Cerebellar nuclear complex (tissue), 1 donor: ENCODE data around the gene REXO4.

ENCODE experiments used
- DNase-seq, 2 experiments: peaks; one replicate each; lab custom pipeline; 2025; lab: John Stamatoyannopoulos, UW

Gene REXO4

DNA sequence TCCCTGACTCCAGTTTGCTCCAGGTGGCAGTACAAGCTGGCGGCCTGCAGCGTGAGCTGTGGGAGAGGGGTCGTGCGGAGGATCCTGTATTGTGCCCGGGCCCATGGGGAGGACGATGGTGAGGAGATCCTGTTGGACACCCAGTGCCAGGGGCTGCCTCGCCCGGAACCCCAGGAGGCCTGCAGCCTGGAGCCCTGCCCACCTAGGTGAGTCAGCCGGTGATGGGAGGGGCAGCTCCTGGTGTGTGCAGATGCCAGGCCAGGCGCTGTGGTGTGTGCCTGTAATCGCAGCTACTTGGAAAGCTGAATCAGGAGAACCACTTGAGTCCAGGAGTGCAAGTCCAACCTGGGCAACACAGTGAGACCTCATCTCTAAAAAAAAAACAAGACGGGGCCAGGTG lies 31.9 kb upstream of the REXO4 start:
- no peak for DNase-seq

DNA sequence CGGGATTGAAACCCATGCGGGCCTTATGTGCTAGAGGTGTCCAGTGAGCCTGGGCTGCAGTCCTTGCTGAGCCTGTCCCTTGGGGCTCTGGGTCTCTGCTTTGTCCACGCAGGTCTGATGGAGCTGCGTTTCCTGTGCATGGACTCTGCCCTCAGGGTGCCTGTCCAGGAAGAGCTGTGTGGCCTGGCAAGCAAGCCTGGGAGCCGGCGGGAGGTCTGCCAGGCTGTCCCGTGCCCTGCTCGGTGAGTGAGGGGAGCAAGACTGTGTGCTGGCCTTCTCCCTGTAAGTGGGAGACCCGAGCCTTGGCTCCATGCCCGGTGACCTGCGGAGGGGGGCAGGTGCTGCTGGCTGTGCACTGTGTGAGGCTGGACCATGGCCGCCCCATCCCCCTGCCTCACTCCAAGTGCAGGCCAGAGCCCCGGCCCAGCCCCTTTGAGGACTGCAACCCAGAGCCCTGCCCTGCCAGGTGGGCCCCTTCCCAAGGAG lies 30.7 kb upstream of the REXO4 start:
- no peak for DNase-seq

DNA sequence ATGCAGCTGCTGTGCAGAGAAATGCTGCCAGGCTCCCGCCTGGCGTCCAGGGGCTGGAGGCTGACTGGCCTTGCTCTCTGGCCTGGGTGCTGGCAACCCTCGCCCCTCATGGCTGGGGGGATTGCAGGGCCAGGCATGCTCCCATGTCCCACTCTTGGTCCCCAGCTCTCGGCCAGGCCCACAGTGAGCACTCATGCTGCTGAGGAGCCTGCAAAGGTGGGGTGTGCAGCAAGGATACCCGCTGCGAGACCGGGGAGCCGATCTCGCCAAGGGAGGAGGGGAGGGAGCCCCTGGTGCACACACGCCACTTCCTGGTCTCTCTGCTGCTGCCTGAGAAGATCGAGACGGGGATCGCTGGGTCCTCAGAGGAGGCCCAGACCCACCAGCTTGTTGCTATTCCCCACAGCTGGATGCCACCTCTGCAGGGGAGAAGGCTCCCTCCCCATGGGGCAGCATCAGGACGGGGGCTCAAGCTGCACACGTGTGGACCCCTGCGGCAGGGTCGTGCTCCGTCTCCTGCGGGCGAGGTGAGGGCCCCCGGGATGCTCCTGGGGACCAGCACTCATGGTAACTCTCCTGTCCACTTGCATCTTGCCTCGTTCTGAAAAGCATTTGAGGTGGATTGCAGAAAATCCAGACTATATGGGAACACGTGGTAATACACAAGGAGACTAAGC lies 27.6 kb upstream of the REXO4 start:
- DNase-seq, result no peak

DNA sequence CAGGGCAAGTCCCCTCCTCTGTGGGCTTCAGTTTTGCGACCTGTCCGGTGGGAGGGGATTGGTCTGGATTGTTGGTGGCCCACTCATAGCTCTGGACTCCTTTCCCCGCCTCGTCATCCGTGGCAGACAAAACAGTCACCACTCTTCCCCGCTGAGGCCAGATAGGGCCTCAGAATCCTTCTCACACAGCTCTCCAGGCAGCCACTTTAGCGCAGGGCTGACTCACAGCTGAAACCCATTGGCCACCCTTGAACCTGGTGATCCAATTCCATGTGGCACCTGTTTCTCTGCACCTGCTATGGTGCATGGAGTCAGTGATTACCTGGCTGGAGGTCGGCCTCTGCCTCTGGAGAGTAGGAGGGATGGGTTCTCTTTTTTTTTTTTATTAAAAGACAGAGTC lies 26.2 kb upstream of the REXO4 start:
- DNase-seq, result no peak

DNA sequence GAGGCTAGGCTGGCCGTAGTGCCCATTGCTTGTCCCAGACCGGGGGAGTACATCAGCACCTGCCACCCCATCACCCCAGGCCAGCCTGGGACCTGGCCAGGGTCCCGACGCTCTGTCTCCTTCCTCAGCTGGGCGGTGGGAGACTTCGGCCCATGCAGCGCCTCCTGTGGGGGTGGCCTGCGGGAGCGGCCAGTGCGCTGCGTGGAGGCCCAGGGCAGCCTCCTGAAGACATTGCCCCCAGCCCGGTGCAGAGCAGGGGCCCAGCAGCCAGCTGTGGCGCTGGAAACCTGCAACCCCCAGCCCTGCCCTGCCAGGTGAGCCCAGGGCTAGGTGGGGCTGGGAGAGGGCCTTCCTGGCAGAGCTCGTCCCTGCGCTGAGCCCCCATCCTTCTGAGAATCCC lies 25.4 kb upstream of the REXO4 start:
- no peak for DNase-seq

DNA sequence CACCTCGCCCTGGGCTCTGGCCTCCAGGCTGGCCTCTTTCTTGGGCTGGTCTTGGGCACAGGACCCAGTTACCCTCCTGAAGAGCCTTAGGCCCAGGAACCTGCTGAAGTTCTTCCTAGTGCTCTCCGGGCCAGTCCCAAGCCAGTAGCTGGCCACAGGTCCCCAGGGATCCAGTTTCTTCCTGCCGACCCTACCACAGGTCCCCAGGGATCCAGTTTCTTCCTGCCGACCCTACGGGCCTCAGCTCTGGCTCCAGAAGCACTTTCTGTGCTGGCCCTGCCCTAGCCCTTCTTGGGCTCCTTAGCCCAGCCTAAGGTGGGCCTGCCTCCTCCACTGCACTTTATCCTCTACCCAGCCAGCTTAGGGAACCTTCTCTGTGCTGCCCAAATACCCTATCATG lies 23.8 kb upstream of the REXO4 start:
- DNase-seq, result no peak

DNA sequence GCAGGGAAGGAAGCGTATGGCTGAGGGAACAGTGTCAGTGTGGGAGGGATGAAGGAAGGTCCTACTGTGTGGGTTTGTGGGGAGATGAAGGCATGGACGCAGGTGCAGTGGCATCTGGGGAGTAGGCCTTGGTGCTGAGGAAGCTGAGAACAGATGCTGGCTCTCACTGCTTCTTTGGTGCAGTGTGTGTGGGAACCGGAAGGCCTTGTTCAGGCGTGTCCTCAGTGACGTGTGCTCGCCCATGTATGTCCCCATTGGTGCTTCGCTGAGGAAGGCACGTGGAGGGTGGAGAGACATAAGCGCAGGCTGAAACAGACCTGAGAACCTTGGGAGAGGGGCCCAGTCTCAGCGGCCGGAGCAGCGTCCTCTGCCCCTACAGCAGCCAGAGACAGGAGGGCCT lies 23.1 kb upstream of the REXO4 start:
- no peak for DNase-seq

DNA sequence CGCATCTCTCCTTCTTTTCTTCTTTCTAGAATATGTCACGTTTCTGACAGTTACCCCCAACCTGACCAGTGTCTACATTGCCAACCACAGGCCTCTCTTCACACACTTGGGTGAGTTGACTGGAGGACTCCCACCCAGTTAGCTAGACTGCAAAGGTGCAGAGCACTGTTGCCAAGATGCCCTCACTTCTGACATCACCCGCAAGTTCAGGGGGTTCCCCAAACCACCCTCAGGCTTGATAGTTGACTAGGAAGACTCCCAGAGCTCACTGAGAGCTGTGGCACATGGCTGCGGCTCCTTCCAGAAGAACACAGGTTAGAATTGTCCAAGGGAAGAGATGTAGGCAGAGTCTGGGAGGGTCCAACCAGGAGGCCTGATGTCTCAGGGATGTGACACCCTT lies 21.5 kb upstream of the REXO4 start:
- DNase-seq, result no peak

DNA sequence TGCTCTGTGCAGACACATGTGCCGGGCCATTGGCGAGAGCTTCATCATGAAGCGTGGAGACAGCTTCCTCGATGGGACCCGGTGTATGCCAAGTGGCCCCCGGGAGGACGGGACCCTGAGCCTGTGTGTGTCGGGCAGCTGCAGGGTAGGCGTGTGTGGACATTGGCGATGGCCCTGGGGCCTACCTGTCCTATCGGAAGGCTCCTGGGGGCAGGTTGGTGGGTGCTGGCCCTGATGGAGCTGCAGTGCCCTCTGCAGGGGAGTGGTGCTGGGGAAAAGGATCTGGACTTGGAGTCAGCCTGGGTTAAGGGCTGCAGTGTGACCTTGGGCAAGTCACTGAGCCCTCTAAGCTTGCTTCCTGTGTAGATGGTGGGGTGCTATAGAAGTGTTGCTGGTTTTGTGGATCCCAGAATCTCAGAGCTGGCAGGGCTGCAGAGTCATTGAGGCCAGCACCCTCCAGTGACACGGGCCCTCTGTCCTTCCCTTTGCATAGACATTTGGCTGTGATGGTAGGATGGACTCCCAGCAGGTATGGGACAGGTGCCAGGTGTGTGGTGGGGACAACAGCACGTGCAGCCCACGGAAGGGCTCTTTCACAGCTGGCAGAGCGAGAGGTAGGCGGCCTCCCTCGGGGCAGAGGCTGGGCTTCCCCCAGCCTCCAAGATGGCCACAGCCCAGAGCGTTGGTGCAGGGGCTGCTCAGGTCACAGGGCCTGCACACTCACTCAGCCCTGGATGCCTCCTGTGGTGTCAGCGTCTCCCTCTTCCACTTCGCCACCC lies 20.1 kb upstream of the REXO4 start:
- DNase-seq, result no peak

DNA sequence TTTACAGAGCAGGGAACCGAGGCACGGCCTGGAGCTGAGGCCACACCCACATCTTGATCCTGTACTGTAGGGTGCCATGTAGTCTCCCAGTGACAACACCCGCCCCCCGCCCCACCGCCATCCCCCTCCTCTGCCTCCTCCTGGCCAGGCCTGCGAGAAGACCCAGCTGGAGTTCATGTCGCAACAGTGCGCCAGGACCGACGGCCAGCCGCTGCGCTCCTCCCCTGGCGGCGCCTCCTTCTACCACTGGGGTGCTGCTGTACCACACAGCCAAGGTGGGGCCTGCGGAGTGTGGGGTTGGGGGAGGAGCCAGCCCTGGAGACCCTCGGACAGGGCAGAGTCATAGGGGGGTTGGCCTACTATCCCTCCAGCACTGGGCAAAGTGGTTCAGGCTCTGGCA lies 18.9 kb upstream of the REXO4 start:
- DNase-seq, result no peak

DNA sequence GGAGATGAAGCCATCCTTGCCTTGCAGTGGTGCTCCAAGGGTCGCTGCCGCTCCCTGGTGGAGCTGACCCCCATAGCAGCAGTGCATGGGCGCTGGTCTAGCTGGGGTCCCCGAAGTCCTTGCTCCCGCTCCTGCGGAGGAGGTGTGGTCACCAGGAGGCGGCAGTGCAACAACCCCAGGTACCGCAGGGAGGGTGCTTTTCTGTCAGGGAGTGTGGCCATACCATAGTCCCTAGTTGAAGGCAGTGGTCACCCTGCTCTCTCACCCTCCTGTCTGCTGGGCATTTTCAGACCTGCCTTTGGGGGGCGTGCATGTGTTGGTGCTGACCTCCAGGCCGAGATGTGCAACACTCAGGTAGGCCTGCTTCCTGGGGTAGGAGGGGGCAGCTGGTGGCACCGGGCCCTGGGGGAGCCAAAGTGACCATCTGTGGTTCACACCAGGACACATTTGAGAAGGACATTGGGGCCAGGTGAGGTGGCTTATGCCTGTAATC lies 15.6 kb upstream of the REXO4 start:
- no peak for DNase-seq

DNA sequence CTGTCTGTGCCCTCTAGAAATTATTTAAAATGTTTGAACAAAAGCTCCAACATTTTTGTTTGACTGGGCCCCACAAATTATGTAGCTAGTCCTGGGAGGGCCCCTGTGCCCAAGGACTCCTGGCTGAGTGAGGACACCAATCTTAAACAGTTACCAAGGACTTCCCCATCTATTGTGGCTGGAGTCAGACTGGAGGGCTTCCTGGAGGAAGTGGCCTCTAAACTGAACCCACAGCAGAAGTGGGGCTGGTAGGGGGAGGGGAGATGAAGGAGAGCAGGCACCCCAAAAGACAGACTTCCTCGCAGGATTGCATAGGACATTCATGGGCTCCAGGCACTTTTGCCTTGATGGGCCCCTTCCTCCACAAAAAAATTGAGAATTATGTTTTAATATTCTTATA lies 12.4 kb upstream of the REXO4 start:
- no peak for DNase-seq

DNA sequence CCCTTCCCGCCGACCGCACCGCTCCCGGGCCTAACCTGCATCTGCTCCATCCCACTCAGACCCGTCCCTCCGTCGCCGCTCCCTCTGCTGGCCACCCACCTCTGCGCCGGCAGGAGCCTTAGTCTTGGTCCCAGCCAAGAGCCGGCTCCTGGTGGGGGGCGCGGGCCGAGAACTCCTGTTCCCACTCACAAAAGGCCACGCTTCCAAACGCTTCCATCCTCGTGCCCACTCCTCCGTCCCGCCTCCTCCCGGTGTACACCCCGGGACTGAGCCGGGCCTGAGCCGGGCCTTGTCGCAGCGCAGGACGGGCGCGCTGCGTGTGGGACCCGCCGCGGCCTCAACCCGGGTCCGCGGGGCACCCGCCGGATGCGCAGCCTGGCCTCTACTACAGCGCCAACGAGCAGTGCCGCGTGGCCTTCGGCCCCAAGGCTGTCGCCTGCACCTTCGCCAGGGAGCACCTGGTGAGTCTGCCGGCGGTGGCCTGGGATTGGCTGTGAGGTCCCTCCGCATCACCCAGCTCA lies 11.9 kb upstream of the REXO4 start:
- DNase-seq, result no peak

DNA sequence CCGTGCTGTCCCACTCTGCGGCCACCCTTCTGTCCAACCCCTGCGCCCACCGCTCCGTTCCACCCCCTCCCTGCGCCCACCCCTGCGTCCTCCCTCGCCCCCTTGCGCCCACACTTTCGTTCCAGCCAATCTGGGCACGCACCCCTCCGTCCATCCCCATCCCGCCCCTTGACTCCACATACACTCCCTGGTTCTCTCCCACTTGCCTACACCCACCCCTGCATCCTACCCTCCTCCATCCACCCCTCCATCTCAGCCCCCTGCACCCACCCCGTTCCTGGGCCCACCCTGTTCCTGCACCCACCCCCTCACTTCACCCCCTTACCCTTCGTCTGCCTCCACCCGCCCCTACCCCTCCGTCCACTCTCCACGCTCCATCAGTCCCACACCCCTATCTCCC lies 11.4 kb upstream of the REXO4 start:
- DNase-seq, result no peak

DNA sequence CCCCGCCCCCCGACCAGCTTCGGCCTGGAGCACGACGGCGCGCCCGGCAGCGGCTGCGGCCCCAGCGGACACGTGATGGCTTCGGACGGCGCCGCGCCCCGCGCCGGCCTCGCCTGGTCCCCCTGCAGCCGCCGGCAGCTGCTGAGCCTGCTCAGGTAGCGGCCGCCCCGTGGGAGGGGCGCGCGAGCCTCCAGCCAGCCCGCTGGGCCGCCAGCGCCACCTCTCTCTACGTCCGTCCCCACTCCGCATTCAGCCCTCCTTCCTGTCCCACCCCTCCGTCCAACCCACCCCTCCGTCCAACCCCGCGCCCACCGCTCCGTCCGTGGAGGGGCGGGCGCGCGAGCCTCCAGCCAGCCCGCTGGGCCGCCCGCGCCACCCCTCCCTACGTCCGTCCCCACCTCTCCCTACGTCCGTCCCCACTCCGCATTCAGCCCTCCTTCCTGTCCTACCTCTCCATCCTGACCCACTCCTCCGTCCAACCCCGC lies 10.8 kb upstream of the REXO4 start:
- no peak for DNase-seq

DNA sequence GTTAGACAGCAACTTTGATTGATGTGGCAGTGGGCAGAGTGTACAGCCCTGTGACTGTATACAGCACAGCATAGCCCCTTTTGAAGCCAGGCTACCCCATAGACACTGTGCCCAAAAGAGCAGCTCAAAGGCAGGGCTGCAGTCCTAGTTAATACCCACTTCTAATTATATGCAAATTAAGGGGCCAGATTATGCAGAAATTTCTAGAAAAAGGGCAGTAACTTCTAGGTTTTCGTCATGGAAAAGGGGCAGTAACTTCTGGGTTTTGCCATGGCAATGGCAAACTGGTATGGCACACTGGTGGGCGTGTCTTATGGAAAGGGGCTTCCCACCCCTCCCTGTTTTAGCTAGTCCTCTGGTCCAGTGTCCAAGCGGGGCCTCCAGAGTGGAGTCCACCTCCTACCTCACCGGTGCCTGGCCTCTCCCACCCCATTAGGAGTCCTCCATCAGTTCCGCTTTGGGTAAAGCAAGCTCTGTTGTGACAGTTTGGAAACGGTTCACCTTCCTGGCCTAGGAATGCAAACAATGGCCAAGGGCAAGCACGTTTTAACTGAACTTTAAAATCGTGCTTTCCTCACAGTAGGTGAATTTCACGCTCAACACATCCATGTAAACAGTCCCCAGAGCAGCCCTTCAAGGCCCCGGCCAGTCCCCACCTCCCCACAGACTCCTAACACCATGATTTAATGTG lies 10.0 kb upstream of the REXO4 start:
- no peak for DNase-seq

DNA sequence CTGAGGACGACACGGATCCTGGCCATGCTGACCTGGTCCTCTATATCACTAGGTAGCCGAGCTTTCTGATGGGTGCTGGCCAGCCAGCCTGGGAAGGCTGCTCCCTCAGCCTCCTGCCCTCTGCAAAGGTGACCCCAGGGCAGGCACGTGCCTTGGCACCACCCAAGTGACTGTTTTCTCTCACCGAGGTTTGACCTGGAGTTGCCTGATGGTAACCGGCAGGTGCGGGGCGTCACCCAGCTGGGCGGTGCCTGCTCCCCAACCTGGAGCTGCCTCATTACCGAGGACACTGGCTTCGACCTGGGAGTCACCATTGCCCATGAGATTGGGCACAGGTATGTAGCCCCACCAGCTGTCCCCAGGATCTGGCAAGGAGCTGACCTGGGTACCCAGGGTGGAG lies 8.2 kb upstream of the REXO4 start:
- no peak for DNase-seq

DNA sequence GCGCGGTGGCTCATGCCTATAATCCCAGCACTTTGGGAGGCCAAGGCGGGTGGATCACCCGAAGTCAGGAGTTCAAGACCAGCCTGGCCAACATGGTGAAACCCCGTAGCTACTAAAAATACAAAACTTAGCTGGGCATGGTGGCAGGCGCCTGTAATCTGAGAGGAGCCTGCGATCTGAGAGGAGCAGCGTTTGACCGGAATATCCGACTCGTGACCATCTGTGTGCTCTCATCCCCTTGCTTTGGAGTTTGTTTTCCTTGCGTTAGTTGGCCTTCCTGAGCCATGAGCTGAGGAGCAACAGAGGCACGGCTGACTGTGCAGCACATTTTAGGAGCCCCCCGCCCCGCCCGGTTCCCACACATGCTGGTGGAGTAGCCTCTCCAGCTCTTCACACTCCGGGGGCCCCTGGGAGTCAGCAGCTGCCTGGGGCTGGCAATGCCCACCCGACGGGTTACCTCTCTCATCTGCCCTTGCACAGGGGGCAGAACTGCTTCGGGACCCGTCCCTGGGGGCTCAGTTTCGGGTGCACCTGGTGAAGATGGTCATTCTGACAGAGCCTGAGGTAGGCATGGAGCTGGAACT lies 7.3 kb upstream of the REXO4 start:
- no peak for DNase-seq

DNA sequence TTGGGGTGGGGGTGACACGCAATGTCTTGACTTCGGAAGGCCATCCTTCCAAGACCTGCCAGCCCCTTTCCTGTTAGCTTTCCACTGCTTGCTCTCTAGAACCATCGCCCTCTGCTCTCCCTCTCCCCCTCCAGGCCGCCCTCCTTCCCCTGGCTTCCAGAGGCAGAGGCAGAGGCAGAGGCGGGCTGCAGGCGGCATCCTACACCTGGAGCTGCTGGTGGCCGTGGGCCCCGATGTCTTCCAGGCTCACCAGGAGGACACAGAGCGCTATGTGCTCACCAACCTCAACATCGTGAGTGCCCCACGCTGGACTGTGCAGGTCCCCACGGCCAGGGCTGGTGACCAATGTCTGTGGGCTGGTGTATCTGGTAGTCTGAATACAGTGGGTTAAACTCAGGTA lies 6.4 kb upstream of the REXO4 start:
- DNase-seq, result no peak

DNA sequence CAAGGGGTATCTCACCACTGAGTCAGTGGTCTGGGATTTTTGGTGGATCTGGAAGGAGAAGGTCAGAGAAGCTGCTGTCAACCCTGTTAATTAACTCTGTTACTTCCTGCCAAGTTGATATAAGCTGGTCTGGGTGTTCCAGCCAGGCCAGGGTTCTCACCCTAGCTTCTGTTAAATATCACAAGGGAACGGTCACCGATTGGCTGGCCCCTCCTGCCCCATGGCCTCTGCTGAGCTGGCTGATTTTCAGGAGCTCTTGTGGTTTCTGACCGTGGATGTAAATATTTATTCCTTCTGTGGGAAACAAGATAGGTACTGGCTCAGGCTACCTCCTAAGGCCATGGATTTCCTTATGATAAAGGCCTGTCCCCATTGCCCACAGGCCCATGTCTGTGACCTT lies 5.4 kb upstream of the REXO4 start:
- no peak for DNase-seq

DNA sequence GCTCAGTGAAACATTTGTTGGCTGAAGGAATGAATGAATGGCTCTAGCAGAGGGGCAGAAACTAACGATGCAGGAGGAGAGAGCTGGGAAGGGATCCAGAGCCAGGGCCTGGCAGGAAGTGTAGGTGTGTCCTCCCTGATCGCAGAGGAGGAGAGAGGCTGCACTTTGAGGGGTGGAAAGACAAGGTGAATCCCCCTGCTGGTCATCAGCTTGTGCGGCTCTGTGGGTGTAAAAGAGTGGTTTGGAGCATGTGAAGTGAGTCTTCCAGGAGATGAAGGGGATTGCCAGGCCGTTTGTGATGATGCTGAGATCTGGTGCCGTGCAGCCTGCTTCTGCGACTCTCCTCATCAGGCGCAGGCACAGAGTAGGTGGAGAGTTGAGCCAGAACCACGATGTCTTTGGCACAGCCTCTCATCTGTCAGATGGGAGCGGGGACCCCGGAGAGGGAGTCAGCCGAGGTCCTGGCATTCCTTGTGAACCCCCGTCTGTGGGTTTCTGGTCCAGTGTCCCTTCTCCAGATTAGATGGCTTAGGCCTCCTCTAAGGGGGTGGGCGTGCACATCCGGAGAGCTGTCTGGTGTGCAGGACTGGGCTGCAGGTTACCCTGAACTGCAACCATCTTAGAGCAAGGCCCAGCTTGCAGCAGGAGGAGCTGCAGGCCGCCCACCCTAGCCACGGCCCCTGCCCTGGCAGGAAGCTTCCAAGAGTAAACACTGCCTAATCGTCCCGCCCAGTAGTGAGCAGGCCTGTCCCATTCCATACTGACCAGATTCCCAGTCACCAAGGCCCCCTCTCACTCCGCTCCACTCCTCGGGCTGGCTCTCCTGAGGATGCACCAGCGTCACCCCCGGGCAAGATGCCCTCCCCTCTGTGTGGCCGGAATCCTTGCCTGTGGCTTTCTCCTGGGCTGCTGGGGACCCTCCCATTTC lies 4.1 kb upstream of the REXO4 start, which contains the start of gene ADAMTS13:
TSS of gene ADAMTS13 (plus strand) at position 753 of the 928 bp plus-strand sequence. CDS start at position 830, 77 bp downstream.
- DNase-seq, result no peak
